H9 (cell line): ENCODE data around the gene CCDC178. TPM values are rescaled to one million over a fixed set of nuclear protein-coding genes. Genes with fewer than 3 reads are reported as not detected.
"Not testable (repeated sequence)": the region's sequence is repeated elsewhere in the genome, so short reads cannot be mapped to it uniquely, and the experiment has no call there.

Experiments
- DNase-seq: peaks from one replicate; pipeline ENCODE4 v3.0.0-alpha.2; 2017
- H2AFZ ChIP-seq: one replicate; pipeline ENCODE4 v1.6.1; 2013; ENCODE audit warnings: mild to moderate bottlenecking, low read length, control low read depth, moderate library complexity
- H2AK5ac ChIP-seq: 2 replicates; pipeline ENCODE4 v1.6.1; 2013; ENCODE audit warnings: low read length, control low read depth, mixed read lengths; ENCODE audit not compliant: insufficient read length
- H2BK120ac ChIP-seq: one replicate; pipeline ENCODE4 v1.6.1; 2013; ENCODE audit warnings: low read depth, mild to moderate bottlenecking, low read length, control low read depth, inconsistent platforms; ENCODE audit not compliant: poor library complexity, severe bottlenecking
- H2BK12ac ChIP-seq: 2 replicates; pipeline ENCODE4 v1.6.1; 2013; ENCODE audit warnings: low read length, control low read depth, mixed read lengths, low read depth; ENCODE audit not compliant: insufficient read length
- H2BK15ac ChIP-seq: 2 replicates; pipeline ENCODE4 v1.6.1; 2013; ENCODE audit warnings: low read depth, low read length, control low read depth
- H2BK20ac ChIP-seq: one replicate; pipeline ENCODE4 v1.6.1; 2013; ENCODE audit warnings: low read depth, mild to moderate bottlenecking, low read length, control low read depth, inconsistent platforms; ENCODE audit not compliant: poor library complexity, severe bottlenecking
- H2BK5ac ChIP-seq: 2 replicates; pipeline ENCODE4 v1.6.1; 2013; ENCODE audit warnings: low read length, control low read depth, mixed read lengths; ENCODE audit not compliant: insufficient read length
- H3K14ac ChIP-seq: 2 replicates; pipeline ENCODE4 v1.6.1; 2013; ENCODE audit warnings: low read length, control low read depth; ENCODE audit not compliant: insufficient read depth
- H3K18ac ChIP-seq: 2 replicates; pipeline ENCODE4 v1.6.1; 2013; ENCODE audit warnings: low read depth, mild to moderate bottlenecking, mixed read lengths, low read length, control low read depth; ENCODE audit not compliant: insufficient read length
- H3K23ac ChIP-seq: 2 replicates; pipeline ENCODE4 v1.6.1; 2013; ENCODE audit warnings: low read length, control low read depth, mixed read lengths, low read depth; ENCODE audit not compliant: insufficient read length
- H3K23me2 ChIP-seq: 2 replicates; pipeline ENCODE4 v1.6.1; 2013; ENCODE audit warnings: low read depth, mild to moderate bottlenecking, mixed read lengths, low read length, control low read depth; ENCODE audit not compliant: insufficient read length, poor library complexity, severe bottlenecking
- H3K27ac ChIP-seq: 2 replicates; pipeline ENCODE4 v1.5.1; 2013; ENCODE audit warnings: low read length, control low read depth, mixed read lengths, low read depth; ENCODE audit not compliant: insufficient read length
- H3K27me3 ChIP-seq: 2 replicates; pipeline ENCODE4 v1.6.1; 2013; ENCODE audit warnings: low read length, control low read depth, inconsistent platforms; ENCODE audit not compliant: insufficient read depth
- H3K4ac ChIP-seq: 2 replicates; pipeline ENCODE4 v1.6.1; 2013; ENCODE audit warnings: low read depth, mild to moderate bottlenecking, control low read depth, inconsistent platforms, low read length, moderate library complexity
- H3K4me1 ChIP-seq: 2 replicates; pipeline ENCODE4 v1.6.1; 2013; ENCODE audit warnings: low read length, control low read depth, inconsistent platforms; ENCODE audit not compliant: insufficient read depth
- H3K4me2 ChIP-seq: 2 replicates; pipeline ENCODE4 v1.6.1; 2013; ENCODE audit warnings: low read length, control low read depth, mixed read lengths; ENCODE audit not compliant: insufficient read length, insufficient read depth
- H3K56ac ChIP-seq: 2 replicates; pipeline ENCODE4 v1.6.1; 2013; ENCODE audit warnings: low read depth, mild to moderate bottlenecking, mixed read lengths, low read length, control low read depth; ENCODE audit not compliant: insufficient read length
- H3K79me1 ChIP-seq: 2 replicates; pipeline ENCODE4 v1.6.1; 2013; ENCODE audit warnings: low read depth, mild to moderate bottlenecking, moderate library complexity, low read length, control low read depth, inconsistent platforms; ENCODE audit not compliant: insufficient read depth, poor library complexity, severe bottlenecking
- H3K79me2 ChIP-seq: 2 replicates; pipeline ENCODE4 v1.6.1; 2013; ENCODE audit warnings: low read length, control low read depth, inconsistent platforms; ENCODE audit not compliant: insufficient read depth
- H3K9ac ChIP-seq: 2 replicates; pipeline ENCODE4 v1.6.1; 2013; ENCODE audit warnings: low read length, control low read depth, mixed read lengths; ENCODE audit not compliant: insufficient read length; ENCODE audit errors: extremely low read depth
- H3K9me3 ChIP-seq: one replicate; pipeline ENCODE4 v1.6.1; 2013; ENCODE audit warnings: low read depth, low read length, inconsistent platforms; ENCODE audit not compliant: control insufficient read depth
- H3T11ph ChIP-seq: one replicate; pipeline ENCODE4 v1.6.1; 2013; ENCODE audit warnings: mild to moderate bottlenecking, low read length, control low read depth, inconsistent platforms
- H4K20me1 ChIP-seq: one replicate; pipeline ENCODE4 v1.6.1; 2013; ENCODE audit not compliant: control insufficient read depth, insufficient read length, insufficient read depth
- H4K5ac ChIP-seq: 2 replicates; pipeline ENCODE4 v1.6.1; 2013; ENCODE audit warnings: low read depth, mild to moderate bottlenecking, mixed read lengths, low read length, control low read depth; ENCODE audit not compliant: insufficient read length
- H4K8ac ChIP-seq: replicated peaks from 2 replicates; pipeline ENCODE4 v1.6.1; 2013; ENCODE audit warnings: low read length, control low read depth, mixed read lengths, low read depth; ENCODE audit not compliant: insufficient read length
- H4K91ac ChIP-seq: 2 replicates; pipeline ENCODE4 v1.6.1; 2013; ENCODE audit warnings: low read depth, mild to moderate bottlenecking, moderate library complexity, mixed read lengths, low read length, control low read depth; ENCODE audit not compliant: insufficient read length
- H3K27ac Mint-ChIP-seq, 3 experiments: 2 replicates in 2 of 3; 3 replicates in 1 of 3; pipeline ENCODE4 v1.8.0; 2020 to 2021; ENCODE audit warnings: mixed read lengths in 3 of 3, mild to moderate bottlenecking in 1 of 3, moderate library complexity in 1 of 3
- H3K27me3 Mint-ChIP-seq: 2 replicates; pipeline ENCODE4 v1.8.0; 2021; ENCODE audit warnings: low read depth, mild to moderate bottlenecking, moderate library complexity, mixed read lengths
- H3K36me3 Mint-ChIP-seq, 3 experiments: 2 replicates in 2 of 3; 3 replicates in 1 of 3; pipeline ENCODE4 v1.8.0; 2020 to 2021; ENCODE audit warnings: low read depth in 3 of 3, mixed read lengths in 3 of 3; ENCODE audit not compliant: insufficient read depth in 1 of 3
- H3K4me1 Mint-ChIP-seq, 2 experiments: 2 replicates each; pipeline ENCODE4 v1.8.0; 2020; ENCODE audit warnings: mixed read lengths in 2 of 2
- H3K4me3 Mint-ChIP-seq, 2 experiments: 2 replicates in 1 of 2; 3 replicates in 1 of 2; pipeline ENCODE4 v1.8.0; 2020 to 2021; ENCODE audit warnings: mild to moderate bottlenecking in 2 of 2, mixed read lengths in 2 of 2, moderate library complexity in 1 of 2
- H3K9me3 Mint-ChIP-seq, 2 experiments: 2 replicates in 1 of 2; 3 replicates in 1 of 2; pipeline ENCODE4 v1.8.0; 2020; ENCODE audit warnings: mild to moderate bottlenecking in 2 of 2, mixed read lengths in 2 of 2, moderate library complexity in 1 of 2
- CTCF ChIP-seq: fragments of 200-600 bp; sonication (generic); conservative IDR thresholded peaks from 3 replicates; pipeline ENCODE4 v1.8.0; 2021; ENCODE audit warnings: antibody characterized with exemption, mild to moderate bottlenecking
- WGBS: extraction: QIAGEN DNeasy Blood & Tissue Kit; methylation state at CpG from one replicate; pipeline ENCODE4 v1.1.7; 2013; ENCODE audit warnings: missing lambda C conversion rate, low lambda C conversion rate, mixed read lengths; ENCODE audit not compliant: insufficient read length; ENCODE audit errors: extremely low coverage; 5-methylcytosine and 5-hydroxymethylcytosine counted together
- total RNA-seq: library from RNA; stranded (reverse); gene quantifications from 2 replicates; pipeline ENCODE4 v1.2.1, GENCODE V29; 2021

The CCDC178 gene
- total RNA-seq, 1 experiment from 2014 or later = not detected

- Histone ChIP-seq H2BK15ac (no peak overlapping the region), H4K8ac (no peak overlapping the region), H2AK5ac (no peak overlapping the region), H3K27ac (no peak overlapping the region), H3K27me3 (no peaks in the 10 kb centered on the region), H3K79me1 (no peaks in the 10 kb centered on the region), H3K79me2 (no peaks in the 10 kb centered on the region), H2BK120ac (no peak overlapping the region), H3K23ac (no peak overlapping the region), H3K14ac (no peak overlapping the region), H3K4me1 (no peaks in the 10 kb centered on the region), H4K91ac (no peak overlapping the region), H3K9me3 (no peaks in the 10 kb centered on the region), H2AFZ (no peak overlapping the region), H2BK20ac (no peak overlapping the region), H3K18ac (no peak overlapping the region), H2BK5ac (no peak overlapping the region), H3K56ac (no peak overlapping the region), H3K4me2 (no peak overlapping the region), H3K9ac (no peak overlapping the region), H4K5ac (no peak overlapping the region), H4K20me1 (no peaks in the 10 kb centered on the region), H3T11ph (no peak overlapping the region), H3K23me2 (no peaks in the 10 kb centered on the region), H2BK12ac (no peak overlapping the region), H3K4ac (no peak overlapping the region)
- no peak for DNase-seq
- Mint-ChIP-seq H3K4me1 (peaks cover 2 to 3% of the 10 kb centered on the region in 2 experiments), H3K27ac (no peak overlapping the region), H3K27me3 (no peaks in the 10 kb centered on the region), H3K36me3 (no peaks in the 10 kb centered on the region), H3K9me3 (no peaks in the 10 kb centered on the region; a peak in 1 of 5 replicates), H3K4me3 (no peak overlapping the region)
- WGBS = 100% methylated on average over 1 of the region's 2 CpGs
- TF ChIP-seq CTCF = no peak
Observed at GRCh38 chr18:33350256-33350655, 90.3 kb downstream of the CCDC178 start.

- H3K36me3 Mint-ChIP-seq = peaks cover 8 to 28% (median 24%) of the 10 kb centered on the region in 3 experiments
- not testable (repeated sequence) for H2BK5ac ChIP-seq
- WGBS = no CpG with 5 or more reads among the region's 2 CpGs
Observed at GRCh38 chr18:33339733-33340132, 100.8 kb downstream of the CCDC178 start.

More at GRCh38 chr18:33339733-33340132, 100.8 kb downstream of the CCDC178 start:
- not testable (repeated sequence) for H2BK120ac ChIP-seq, H3K27ac Mint-ChIP-seq, DNase-seq, H4K91ac ChIP-seq, H3K27me3 Mint-ChIP-seq, H3K79me1 ChIP-seq, H2BK15ac ChIP-seq, H4K8ac ChIP-seq, H3K4me3 Mint-ChIP-seq, H3K4me1 Mint-ChIP-seq, H4K20me1 ChIP-seq, H3K18ac ChIP-seq, H3K27me3 ChIP-seq, H2BK20ac ChIP-seq, H3K4me2 ChIP-seq, H3K79me2 ChIP-seq, H4K5ac ChIP-seq, H3K23me2 ChIP-seq, H2AFZ ChIP-seq, H3K9me3 ChIP-seq, H3K4me1 ChIP-seq, H2BK12ac ChIP-seq, H3K56ac ChIP-seq, H3K9ac ChIP-seq, H3K27ac ChIP-seq, H3K23ac ChIP-seq, H3K14ac ChIP-seq, H2AK5ac ChIP-seq, H3T11ph ChIP-seq, H3K4ac ChIP-seq
- H3K9me3 Mint-ChIP-seq = peaks cover 33 to 39% of the 10 kb centered on the region in 2 experiments
